Kidney capillary endothelial cell (primary cell): ENCODE measurements around the gene CTIF.

Experiments
- DNase-seq: peaks from one replicate; pipeline ENCODE4 v3.0.0-alpha.2; 2018; ENCODE audit warnings: low spot score

Gene CTIF

DNA sequence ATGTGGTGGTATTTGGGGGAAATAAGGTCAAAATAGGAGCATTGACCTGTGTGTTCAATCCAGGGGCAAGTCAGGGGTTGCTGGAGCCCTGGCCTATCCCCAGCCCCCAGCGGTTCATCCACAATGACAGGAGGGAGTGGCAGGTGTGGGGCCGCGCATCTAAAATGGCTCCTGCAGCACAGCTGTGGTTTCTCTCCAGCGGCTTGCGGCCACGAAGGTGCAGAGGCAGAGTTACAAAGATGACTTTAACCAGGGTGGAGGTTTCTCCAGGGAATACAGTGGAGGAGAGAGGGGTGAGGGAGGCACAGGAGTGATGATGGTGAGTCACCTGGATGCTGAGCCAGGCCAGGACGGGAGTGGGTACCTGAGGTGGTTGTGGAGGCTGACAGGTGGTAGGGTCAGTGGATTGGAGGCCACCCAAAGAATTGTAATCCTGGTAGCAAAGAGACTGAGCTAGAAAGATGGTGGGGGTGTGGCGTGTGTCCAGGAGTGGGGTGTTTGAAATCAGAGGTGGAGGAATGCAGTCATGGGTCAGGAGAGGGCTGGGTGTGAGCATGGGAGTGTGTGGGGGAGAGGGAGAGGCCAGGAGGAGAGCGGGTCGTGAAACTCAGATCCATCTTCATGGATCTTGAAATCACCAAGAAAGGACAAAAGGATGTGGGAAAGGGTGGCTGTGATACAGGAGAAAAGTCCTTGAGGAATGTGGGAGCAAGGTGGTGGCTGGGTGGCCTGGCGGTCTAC, 83.2 kb downstream of the CTIF start:
- no peak for DNase-seq

DNA sequence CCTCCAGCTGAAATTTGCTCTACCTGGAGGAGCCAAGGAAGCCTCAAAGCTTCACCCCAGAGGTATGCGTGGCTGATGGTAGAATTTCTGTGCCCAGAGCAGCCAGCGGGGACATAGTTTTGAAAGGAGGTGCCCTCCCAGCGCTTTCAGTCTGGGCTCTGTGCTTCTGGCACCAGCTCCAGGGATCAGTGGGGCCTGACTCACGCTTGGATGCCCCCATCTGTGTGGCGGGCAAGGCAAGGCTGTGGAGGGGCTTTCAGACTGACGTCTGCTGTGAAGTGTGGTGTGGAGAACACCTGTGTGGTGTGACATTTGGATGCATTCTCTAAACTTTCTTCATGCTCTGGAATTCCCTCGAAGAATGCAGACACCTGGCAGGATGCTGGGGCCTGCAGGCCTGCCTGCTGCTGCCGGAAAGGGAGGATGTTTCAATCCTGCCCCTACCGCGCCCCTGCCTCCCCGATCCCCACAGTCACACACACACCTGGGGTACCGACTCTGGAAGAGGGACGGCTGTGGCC, 84.1 kb downstream of the CTIF start:
- DNase-seq: no peak

- DNase-seq: peak; percentile 10
These were observed 84.8 kb downstream of the CTIF start for GRCh38 chr18:48623468-48624235.

- no peak for DNase-seq
These were observed 86.0 kb downstream of the CTIF start for GRCh38 chr18:48624856-48625255.

- peak; percentile 20 for DNase-seq
These were observed 88.4 kb downstream of the CTIF start for GRCh38 chr18:48627216-48627615.

DNA sequence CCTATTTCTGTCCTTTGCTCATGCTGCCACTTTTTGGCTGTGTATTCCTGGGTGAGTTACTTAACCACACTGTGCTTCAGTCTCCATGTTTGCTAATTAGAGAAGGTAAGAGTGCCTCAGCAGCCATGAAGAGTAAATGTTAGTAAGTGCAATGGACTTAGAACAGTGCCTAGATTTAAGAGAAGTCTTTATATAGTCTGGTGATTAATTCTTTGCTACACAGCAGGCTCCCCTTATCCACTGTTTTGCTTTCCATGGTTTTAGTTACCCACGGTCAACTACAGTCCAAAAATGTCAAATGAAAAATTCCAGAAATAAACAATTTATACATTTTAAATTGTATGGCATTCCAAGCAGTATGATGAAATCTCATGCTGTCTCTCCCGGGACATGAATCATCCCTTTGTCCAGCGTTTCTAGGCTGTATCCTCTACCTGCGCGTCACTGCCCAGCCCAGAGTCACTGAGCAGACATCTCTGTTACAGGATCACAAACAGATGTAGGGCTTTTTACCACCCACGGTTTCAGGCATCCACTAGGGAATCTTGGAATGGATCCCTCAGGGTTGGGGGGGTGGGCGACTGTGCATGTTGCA, 91.0 kb downstream of the CTIF start:
- DNase-seq: peak; percentile 94

- no peak for DNase-seq
These were observed 93.0 kb downstream of the CTIF start for GRCh38 chr18:48631851-48632250.

- DNase-seq: no peak
These were observed 93.9 kb downstream of the CTIF start for GRCh38 chr18:48632676-48633257.

- DNase-seq: no peak
These were observed 95.7 kb downstream of the CTIF start for GRCh38 chr18:48634491-48634890.

DNA sequence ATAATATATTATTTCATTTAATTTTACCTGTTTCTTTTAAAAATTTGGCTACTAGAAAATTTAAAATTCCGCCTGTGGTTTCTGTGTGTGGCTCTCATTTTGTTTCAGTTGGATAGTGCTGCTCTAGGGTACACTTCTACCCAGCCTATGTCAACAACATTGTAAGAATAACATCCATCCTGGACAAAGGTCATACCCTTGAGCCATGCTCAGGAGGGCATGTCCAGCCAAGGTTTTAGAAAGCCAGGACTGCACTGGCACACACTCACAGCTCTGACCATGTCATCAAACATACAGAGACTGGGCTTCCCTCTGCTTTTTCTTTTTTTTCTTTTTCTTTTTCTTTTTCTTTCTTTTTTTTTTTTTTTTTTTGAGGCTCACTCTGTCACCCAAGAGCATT, 96.1 kb downstream of the CTIF start:
- no peak for DNase-seq

GRCh38 chr18:48635806-48636205, 97.0 kb downstream of the CTIF start:
- no peak for DNase-seq

DNA sequence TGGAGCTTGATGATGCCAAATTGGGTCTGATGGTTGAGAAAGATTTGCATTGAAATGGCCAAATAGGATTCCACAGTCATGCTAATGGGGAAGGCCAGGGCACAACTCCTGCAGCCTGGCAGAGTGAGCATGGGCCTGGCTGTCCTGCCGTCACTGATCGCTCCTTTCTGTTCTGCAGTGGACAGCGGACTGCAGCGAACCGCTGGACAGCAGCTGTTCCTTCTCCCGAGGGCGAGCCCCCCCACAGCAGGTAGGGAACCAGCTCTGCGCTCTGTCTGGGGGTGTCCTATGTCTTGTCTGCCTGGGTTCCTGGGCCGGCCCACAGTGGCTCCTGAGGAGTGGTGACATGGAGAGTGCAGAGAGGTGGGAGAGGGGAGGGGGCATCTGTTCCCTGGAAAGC, 97.6 kb downstream of the CTIF start:
- no peak for DNase-seq

DNA sequence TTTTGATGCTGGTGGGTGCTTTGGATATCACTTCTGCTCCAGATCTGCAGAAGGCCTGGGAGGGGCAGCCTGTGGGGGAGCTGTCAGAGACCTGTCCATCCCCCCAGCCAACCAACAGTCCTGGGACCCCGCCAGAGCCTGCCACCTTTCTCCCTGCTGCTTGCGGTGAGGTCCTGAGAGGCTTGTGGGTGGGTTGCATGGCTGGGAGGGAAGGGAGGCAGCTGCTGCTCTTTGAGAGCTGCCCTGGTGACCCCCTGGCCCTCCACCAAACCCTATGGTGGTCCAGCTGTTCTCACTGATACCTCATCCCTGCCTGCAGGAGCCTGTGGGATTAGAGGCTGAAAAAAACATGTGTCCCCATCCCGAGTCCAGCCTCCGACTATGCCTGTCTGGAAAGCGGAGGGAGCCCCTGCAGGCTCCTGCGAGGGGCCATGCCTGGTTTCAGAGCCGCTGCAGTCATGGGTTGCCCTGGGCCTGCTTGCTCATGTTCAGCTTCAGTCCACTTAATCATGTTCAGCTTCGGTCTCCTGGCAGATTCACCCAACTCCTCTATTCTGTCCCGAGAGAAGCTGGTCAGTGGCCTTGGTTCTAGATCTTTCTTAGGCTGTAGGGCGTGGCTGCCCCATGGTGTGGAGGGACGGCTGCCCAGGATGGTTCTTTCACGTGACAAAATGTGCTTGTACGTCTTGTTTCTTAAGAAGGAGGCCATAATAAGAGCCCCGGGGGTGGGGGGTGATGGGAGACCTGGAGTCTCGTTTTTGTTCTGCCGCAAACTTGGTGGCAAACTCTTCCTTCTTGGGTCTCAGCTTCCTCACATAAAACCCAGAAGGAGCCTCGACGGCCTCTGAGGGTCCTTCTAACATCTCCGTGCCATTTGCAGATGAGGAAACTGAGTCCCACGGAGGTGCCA, 98.5 kb downstream of the CTIF start:
- no peak for DNase-seq

GRCh38 chr18:48638451-48638850, 99.6 kb downstream of the CTIF start:
- no peak for DNase-seq

GRCh38 chr18:48638896-48639771, 100.3 kb downstream of the CTIF start:
- DNase-seq: no peak

DNA sequence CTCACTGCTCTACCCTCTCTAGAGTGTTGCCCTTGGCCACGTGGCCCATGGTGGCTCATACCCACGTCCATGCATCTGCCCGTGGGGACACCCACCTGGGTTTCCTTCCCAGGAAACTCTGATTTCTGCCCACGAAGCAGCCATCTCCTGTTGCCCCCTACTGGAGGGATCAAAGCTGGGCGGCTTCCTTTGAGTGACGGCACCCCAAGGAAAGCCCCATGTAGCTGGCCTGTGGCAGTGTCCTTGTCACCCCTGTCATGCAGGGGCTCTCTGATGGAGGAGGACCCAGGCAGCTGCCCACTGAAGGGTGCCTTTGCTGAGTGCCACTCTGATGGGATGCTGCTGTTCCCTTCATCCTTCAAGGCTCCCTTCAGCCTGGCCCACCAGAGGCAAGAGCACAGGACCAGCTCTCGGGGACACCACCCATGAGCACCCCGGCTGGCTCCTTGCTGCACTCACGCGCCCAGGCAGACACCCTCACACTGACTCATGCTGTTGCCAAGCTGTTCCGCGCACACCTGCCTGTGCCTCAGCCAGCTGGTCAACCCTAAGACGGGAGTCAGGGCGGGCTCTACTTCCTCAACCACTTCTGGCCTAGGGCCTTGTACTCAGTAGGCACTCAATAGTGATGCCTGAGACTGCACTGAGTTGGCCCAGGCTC, 101.1 kb downstream of the CTIF start:
- no peak for DNase-seq

DNA sequence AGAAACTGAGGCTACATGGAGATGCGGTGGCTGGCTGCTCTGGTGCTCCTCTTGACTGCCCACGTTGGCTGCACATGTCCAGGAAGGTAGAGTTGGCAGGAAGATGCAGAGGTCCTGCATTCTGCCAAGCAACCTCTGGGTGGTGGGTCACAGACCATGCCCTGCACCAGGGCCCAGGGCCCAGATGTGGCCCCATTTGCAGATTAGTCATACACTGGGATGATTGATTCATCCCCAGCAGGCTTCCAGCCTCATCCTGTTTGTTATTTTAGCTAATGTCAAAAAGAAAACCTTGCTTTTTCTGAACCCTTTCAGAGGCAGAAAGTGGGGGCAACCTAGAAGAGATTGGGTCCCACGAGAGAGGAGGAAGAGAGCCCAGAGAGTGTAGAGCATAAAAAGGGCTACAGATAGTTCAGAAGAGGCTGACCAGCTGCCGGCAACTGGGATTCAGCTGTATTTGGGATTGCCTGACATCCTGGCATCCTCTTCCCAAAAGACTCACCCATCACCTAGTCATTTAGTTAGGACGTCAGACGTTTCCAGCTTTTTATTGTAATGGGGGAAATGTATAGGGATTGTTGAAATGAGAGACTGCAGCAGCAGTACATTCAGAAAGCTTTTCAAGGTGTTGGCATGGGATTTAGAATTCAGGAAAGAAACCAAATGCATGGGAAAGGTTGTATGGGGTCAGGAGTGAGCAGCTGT, 101.9 kb downstream of the CTIF start:
- peak; percentile 57 for DNase-seq

GRCh38 chr18:48641981-48642380, 103.2 kb downstream of the CTIF start:
- DNase-seq: no peak

GRCh38 chr18:48642503-48642902, 103.7 kb downstream of the CTIF start:
- DNase-seq: no peak
